SH-SY5Y (cell line): ENCODE measurements around the gene PTPRT.

Source experiments
- GATA2 ChIP-seq: IDR thresholded peaks from 2 replicates; pipeline ENCODE4 v1.6.1; 2011; ENCODE audit warnings: mild to moderate bottlenecking, low read depth, low read length
- GATA3 ChIP-seq: IDR thresholded peaks from 2 replicates; pipeline ENCODE4 v1.6.1; 2011; ENCODE audit warnings: low read depth, mild to moderate bottlenecking, low read length, moderate library complexity

GRCh38 chr20:42158272-42158671 is 1031.4 kb downstream of the PTPRT start:
- TF ChIP-seq GATA3 (no peak), GATA2 (no peak)
